HG03060 (cell line): ENCODE measurements around the gene HNMT.
"Not testable (repeated sequence)": the region's sequence is repeated elsewhere in the genome, so short reads cannot be mapped to it uniquely, and the experiment has no call there.

Source experiments
- ATAC-seq: cut with Tn5 transposase; IDR thresholded peaks from one replicate; pipeline ENCODE4 v1.9.1; 2021; ENCODE audit warnings: low read depth, moderate number of reproducible peaks; ENCODE audit not compliant: unreplicated experiment

The HNMT gene

GRCh38 chr2:138036522-138036921 is 72.2 kb downstream of the HNMT start:
- no peak for ATAC-seq

- no peak for ATAC-seq
Measured at GRCh38 chr2:138037090-138037489, 72.8 kb downstream of the HNMT start.

GRCh38 chr2:138040616-138041015 is 76.3 kb downstream of the HNMT start:
- no peak for ATAC-seq

- ATAC-seq, result no peak
Measured at GRCh38 chr2:138042311-138042710, 78.0 kb downstream of the HNMT start.

- ATAC-seq, result not testable (repeated sequence)
Measured at GRCh38 chr2:138043588-138043987, 79.3 kb downstream of the HNMT start.

- ATAC-seq, result no peak
Measured at GRCh38 chr2:138058427-138058826, 94.2 kb downstream of the HNMT start.

- no peak for ATAC-seq
Measured at GRCh38 chr2:138059487-138060300, 95.4 kb downstream of the HNMT start.

- ATAC-seq, result no peak
Measured at GRCh38 chr2:138060301-138060635, 96.0 kb downstream of the HNMT start.

- ATAC-seq, result no peak
Measured at GRCh38 chr2:138061961-138062360, 97.7 kb downstream of the HNMT start.

- ATAC-seq, result no peak
Measured at GRCh38 chr2:138063181-138063580, 98.9 kb downstream of the HNMT start.
